HFF-Myc (cell line): ENCODE data around the gene ARL15.
"Not testable (repeated sequence)": the region's sequence is repeated elsewhere in the genome, so short reads cannot be mapped to it uniquely, and the experiment has no call there.

Source experiments
- DNase-seq: peaks from one replicate; pipeline ENCODE4 v3.0.0-alpha.2; 2011; ENCODE audit warnings: low read depth; ENCODE audit errors: extremely low read depth
- H3K4me3 ChIP-seq: replicated peaks from 2 replicates; pipeline ENCODE4 v1.5.1; 2011; ENCODE audit warnings: low read depth, mild to moderate bottlenecking, control low read depth, low read length
- TF ChIP-seq, protein P1 (sequence below): IDR thresholded peaks from 2 replicates; pipeline ENCODE4 v1.5.1; 2012; ENCODE audit warnings: mild to moderate bottlenecking, low read depth, low read length, control low read depth; ENCODE audit errors: missing control alignments

ARL15 gene

DNA sequence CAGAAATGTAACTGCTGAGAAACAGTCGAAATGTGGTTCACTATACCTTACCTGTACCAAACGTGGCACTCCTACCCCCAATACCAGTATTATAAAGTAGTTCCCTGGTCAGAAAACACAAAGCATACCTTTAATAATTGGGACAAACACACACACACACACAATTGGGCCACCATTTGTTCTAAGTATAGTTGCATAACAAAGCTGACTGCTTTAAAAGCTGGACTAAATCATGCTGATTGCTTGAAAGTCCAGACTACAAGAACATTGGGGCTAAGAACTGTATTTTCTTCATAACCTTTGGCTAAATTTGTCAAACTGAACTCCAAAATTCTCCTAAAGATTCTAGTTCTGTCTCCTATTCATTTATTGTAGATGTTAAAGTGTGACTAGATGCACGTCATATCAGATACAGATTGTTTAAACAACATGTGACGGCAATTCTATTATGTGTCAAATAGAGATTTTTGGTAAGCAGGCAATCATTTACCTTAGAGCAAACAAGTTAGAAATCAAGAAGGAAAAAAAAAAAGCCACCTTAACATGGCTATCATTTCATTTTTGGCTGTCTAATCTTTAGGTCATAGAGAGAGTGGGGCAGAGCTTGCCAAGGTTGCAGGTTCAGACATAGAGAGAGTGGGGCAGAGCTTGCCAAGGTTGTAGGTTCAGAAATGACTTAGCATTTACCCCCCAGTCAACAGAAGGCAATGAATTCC, 265.1 kb downstream of the ARL15 start:
- H3K4me3 ChIP-seq: no peak overlapping the region
- TF ChIP-seq, protein P1, sequence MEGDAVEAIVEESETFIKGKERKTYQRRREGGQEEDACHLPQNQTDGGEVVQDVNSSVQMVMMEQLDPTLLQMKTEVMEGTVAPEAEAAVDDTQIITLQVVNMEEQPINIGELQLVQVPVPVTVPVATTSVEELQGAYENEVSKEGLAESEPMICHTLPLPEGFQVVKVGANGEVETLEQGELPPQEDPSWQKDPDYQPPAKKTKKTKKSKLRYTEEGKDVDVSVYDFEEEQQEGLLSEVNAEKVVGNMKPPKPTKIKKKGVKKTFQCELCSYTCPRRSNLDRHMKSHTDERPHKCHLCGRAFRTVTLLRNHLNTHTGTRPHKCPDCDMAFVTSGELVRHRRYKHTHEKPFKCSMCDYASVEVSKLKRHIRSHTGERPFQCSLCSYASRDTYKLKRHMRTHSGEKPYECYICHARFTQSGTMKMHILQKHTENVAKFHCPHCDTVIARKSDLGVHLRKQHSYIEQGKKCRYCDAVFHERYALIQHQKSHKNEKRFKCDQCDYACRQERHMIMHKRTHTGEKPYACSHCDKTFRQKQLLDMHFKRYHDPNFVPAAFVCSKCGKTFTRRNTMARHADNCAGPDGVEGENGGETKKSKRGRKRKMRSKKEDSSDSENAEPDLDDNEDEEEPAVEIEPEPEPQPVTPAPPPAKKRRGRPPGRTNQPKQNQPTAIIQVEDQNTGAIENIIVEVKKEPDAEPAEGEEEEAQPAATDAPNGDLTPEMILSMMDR: no peak
- no peak for DNase-seq

DNA sequence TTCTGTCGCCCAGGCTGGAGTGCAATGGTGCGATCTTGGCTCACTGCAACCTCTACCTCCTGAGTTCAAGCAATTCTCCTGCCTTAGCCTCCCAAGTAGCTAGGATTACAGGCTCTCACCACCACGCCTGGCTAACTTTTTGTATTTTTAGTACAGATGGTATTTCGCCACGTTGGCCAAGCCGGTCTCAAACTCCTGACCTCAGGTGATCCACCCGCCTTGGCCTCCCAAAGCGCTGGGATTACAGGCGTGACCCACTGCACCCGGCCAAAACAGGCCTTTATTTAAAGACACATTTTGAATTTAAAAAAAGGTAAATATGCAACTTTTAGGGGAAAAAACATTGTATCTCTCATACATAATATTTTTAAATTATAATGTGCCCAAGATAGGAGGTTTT, 266.1 kb downstream of the ARL15 start:
- not testable (repeated sequence) for DNase-seq, H3K4me3 ChIP-seq

DNA sequence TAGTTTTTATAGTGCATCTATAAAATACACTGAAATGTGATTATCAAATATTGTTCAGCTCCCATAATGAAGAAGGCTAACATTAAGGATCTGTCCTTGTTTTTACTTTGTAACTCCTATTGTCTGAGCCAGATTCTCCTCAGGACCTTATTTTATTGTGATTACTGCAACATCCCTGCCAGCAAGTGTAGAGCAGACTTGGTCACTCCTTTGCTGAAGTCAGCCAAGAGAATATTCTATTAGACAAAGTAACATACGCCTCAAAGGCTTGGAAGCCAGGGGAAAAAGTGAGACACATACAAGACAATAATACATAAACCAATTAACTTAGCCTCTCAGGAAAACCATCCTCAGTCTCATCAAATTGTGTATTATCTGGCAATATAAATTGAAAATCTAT, 269.6 kb downstream of the ARL15 start:
- DNase-seq: no peak
- H3K4me3 ChIP-seq: no peak overlapping the region
- TF ChIP-seq, protein P1: no peak

DNA sequence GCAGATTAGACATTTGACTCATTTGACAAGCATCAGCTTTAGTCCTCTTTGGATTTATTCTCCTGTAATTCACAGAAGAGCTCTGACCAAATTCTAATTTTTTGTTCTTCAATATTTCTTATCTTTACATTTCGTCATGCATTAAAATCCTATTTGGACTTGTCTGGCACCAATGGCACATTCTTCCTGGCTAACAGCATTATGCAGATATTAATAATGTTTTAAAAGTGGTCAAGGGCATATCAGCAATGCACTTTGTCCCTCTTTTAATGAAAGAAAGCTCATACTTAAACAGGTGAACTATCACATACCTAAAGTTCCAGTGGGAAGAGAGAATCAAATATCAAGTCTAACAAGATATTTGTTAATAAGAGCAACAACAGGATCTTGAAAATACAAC, 270.4 kb downstream of the ARL15 start:
- H3K4me3 ChIP-seq: no peak overlapping the region
- TF ChIP-seq, protein P1: no peak
- no peak for DNase-seq

DNA sequence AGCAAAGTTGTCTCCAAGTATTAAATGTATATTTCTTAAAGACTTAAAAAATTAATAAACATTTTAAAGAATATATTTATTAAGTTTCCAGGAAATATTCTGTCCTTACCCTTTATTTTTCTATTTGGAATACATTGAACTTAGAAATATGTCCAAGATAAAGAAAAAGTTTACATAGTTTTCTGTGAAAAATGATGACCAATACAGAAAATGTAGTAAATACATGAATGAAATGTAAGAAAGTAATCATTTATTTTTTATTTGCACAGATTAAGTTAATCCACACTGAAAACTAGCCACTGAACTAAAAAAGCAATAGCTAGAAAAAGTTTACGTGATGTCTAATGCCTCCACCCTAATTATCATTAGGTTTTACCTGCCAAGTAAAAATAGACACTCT, 273.2 kb downstream of the ARL15 start:
- no peak overlapping the region for H3K4me3 ChIP-seq
- TF ChIP-seq, protein P1: no peak
- DNase-seq: no peak

DNA sequence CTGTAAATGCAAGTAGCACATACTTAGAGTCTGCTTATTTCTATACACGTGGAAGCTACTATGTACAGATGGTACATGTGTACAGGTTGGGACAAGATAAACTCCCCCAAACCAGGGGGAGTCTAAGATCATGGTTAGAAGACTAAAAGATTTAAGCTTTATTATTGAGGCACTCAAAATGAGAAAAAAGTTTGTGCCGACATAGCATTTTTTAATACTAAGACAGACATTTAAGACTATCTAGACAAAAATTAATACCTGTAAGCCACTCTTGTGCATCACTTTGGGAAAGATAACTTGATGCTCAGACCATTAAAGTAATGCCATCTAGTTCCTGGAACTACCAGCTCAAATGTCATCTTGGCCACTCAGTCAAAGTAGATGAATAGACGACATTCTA, 279.4 kb downstream of the ARL15 start:
- no peak overlapping the region for H3K4me3 ChIP-seq
- DNase-seq: no peak
- TF ChIP-seq, protein P1: no peak

DNA sequence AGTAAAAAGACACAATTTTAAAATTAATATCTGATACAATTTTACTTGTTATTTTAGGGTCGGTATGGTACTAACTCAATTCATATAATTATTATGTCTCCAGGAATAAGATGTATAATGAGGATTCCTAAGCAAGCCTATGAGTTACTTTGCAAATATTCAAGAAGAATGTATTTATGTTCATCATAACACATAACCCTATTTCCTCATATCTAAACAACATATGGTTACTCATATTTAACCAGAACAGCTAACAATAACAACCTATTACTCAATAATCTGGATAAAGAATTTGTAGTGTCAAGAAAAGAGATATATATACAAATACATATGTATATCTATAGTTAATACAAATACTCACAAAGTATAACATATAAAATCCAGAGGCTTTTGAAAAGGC, 285.9 kb downstream of the ARL15 start:
- DNase-seq: no peak
- TF ChIP-seq, protein P1: no peak

More for the DNA sequence above, 285.9 kb downstream of the ARL15 start:
- no peak overlapping the region for H3K4me3 ChIP-seq
